ENCODE data around the gene CWC27. TPM values are rescaled to one million over a fixed set of nuclear protein-coding genes. Genes with fewer than 3 reads are reported as not detected.

The CWC27 gene
- total RNA-seq, 1 donor from 2014 or later = 27.6 TPM

GRCh38 chr5:65014769-65015168 lies 246.0 kb downstream of the CWC27 start:
- intact Hi-C loops (cut with DNase I) = no loop called here
- ATAC-seq = no peak
- no peak for DNase-seq (ENCODE audit: low spot score)

DNA sequence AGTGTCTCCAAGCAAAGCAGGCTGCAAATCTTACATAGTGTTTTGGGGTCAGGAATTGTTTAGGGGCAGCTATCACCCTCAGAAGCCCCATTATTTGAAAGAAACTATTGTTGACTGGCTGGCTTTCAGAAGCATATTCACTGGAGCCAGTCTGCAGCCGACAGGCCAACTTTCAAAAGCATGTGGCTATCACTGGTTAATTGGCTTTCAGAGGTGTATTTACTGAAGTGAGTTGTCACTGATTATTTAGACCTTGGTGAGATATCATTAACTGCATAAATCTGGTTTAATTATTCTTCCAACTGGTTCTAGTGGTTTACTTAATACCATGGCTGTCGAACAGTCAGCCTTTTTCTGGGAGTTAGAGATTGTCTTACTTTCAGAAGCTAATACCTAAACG lies 247.0 kb downstream of the CWC27 start:
- intact Hi-C loops (cut with DNase I) = no loop called here
- DNase-seq (ENCODE audit: low spot score) (no peak), ATAC-seq (no peak)

DNA sequence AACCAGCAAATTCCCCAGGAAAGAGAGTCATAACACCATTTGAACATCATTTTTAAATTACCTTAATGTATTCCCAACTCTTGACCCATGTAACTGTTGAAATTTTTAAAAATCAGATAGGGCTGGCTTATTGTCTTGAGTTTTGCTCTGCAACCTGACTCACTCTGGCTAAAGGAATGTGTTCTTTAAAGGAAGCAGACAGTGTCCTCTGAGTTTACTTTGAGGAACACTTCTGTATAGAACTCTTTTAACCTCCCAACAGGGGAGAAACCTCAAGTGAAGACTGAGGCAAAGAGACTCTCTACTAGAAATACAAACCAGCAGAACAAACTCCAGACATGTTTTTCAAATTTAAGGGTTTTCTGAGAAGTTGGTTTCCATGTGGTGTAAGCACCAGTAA lies 248.9 kb downstream of the CWC27 start:
- no peak for ATAC-seq
- no peak for DNase-seq (ENCODE audit: low spot score)
- intact Hi-C loops (cut with DNase I) = no loop called here

GRCh38 chr5:65018763-65019162 lies 250.0 kb downstream of the CWC27 start:
- ATAC-seq (no peak), DNase-seq (ENCODE audit: low spot score) (no peak)
- intact Hi-C loops (cut with DNase I) = no loop called here

DNA sequence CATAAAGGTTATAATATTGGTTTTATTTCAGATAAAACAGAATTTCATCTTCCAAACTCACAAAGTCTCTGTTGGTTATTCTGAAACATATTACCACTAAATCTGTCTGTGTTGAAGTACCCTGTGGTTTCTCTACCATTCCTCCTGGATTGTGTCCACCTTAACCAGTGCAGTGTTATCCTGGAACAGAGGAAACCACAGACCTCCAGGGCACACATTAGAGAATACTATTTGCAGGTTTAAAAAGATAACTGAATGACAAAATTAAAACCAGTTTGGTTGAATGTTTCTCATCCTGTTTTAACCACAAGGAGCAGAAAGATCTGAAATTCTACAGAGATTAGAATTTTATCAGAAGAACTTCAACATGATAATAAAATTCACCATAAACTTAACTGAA lies 251.8 kb downstream of the CWC27 start:
- DNase-seq (ENCODE audit: low spot score) (no peak), ATAC-seq (no peak)
- intact Hi-C loops (cut with DNase I) = no loop called here

DNA sequence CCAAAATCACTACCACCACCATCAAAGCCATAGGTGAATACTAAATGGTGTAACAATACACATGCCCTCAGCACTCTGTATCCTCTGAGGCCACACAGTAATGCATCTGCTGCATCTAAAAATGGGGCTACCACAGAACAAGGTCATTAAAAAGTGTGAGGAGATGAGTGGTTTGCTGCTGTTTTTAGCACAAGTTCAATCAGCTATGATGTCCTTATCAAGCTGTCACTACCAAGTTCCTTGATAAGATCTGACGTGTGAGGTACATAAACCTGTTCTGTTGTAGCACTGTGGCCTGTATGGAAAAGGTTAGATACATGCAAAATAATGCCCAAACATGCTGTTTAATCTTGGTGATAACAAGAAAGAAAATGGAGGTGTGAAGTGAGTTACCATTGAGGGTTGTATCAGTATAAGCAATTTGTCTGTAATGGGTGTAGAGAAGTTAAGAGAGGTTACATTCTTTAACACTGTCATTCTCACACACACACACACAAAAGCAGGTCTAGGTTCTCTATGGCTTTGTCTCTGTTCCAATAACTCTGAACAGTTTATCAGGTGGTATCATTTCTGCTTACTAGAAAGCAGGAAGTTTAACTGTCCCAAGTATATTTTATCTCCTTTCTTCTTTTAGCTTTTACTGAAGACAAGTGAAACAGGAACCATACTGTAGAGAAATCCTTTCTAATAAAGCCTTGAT lies 252.9 kb downstream of the CWC27 start:
- ATAC-seq (no peak), DNase-seq (ENCODE audit: low spot score) (no peak)
- intact Hi-C loops (cut with DNase I) = no loop called here

GRCh38 chr5:65022932-65023331 lies 254.2 kb downstream of the CWC27 start:
- DNase-seq (ENCODE audit: low spot score) = no peak
- no peak for ATAC-seq
- intact Hi-C loops (cut with DNase I) = no loop called here

DNA sequence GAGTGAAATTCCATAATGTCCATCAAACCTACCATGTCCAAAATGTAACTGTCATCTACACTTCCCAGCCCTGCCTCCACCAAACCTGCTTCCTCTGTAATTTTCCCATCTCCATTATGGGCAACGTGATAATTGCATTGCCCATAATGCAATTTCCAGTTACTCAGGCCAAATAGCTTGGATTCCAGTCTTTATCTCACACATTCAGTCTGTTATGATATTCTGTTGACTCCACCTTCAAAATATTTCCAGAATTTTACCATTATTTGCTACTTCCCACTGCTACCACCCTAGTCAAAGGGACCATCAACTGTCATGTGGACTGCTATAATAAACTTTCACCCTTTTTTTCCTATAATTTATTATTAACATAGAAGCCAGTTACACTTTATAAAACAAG lies 256.0 kb downstream of the CWC27 start:
- intact Hi-C loops (cut with DNase I) = no loop called here
- DNase-seq (ENCODE audit: low spot score) (no peak), ATAC-seq (no peak)

GRCh38 chr5:65026816-65027548 lies 258.3 kb downstream of the CWC27 start:
- intact Hi-C loops (cut with DNase I) = no loop called here
- no peak for ATAC-seq

GRCh38 chr5:65029178-65029577 lies 260.4 kb downstream of the CWC27 start:
- intact Hi-C loops (cut with DNase I) = no loop called here
- no peak for DNase-seq (ENCODE audit: low spot score)
- no peak for ATAC-seq

More at GRCh38 chr5:65026816-65027548, 258.3 kb downstream of the CWC27 start:
- DNase-seq (ENCODE audit: low spot score) = no peak

- intact Hi-C loops (cut with DNase I) = no loop called here
- ATAC-seq (no peak), DNase-seq (ENCODE audit: low spot score) (no peak)
Measured at GRCh38 chr5:65030056-65030455, 261.3 kb downstream of the CWC27 start.

DNA sequence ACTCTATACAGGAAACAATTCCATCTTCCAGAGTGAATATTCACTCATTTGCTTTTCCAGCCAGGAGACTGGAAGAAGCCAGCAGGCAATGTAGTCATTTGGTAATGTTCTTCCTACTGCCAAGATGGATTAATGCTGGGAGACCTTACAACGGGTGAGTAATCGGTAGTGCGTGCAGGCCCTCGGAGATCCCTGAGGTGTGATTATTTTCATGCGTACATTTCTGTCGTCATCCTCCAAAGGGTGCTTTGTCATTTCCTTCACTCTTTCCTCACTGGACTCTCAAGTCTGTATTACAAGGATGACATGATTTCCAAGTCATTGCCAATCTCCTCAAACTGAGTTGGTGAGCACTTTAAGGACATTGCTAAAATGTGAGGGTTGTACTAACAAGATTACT lies 263.5 kb downstream of the CWC27 start:
- intact Hi-C loops (cut with DNase I) = no loop called here
- DNase-seq (ENCODE audit: low spot score) (no peak), ATAC-seq (no peak)

DNA sequence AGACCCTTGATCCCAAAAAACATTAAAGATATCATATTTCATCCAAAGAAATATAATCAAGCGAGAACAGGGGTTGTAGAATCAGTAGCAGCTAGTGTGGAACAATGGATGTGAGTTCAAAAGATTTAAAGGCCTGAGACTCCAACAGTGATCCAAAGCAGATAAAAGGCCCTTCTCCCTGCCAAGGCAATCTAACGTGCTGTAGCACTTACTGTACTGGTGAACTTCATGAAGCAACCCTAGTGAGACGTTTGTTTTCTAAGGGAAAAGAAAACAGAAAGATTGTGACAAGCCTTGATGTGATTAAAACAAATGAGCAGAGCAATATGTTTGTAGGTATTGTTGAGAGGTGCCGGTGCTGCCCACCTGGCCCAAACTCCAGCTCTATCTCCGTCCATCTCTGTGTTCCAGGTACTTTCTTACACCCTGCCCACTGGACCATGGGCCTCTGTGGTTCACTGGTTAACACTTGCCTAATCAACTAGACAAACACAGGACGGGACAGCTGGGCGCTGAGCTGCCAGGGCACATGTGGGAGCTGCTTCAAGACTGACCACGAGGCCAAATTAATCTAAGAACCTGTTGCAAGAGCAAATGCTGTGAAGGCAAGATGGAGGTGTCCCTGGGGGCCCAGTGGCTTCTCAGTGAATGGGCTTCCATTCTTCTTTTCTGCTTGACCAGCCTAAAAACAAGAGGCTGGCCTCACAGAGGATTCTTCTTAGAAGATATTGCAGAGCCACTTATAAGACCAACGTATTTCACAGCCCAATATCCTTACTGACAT lies 265.5 kb downstream of the CWC27 start:
- DNase-seq (ENCODE audit: low spot score) = no peak
- no peak for ATAC-seq
- intact Hi-C loops (cut with DNase I) = no loop called here

GRCh38 chr5:65034813-65035209 lies 266.1 kb downstream of the CWC27 start:
- ATAC-seq (peak; percentile 3), DNase-seq (ENCODE audit: low spot score) (no peak)
- intact Hi-C loops (cut with DNase I) = no loop called here

GRCh38 chr5:65035211-65036206 lies 266.8 kb downstream of the CWC27 start:
- intact Hi-C loops (cut with DNase I) = no loop called here
- ATAC-seq (peak; percentile 97), DNase-seq (ENCODE audit: low spot score) (peak; percentile 93)

GRCh38 chr5:65037831-65038815 lies 269.4 kb downstream of the CWC27 start:
- intact Hi-C loops (cut with DNase I) = no loop called here
- ATAC-seq (no peak), DNase-seq (ENCODE audit: low spot score) (no peak)

DNA sequence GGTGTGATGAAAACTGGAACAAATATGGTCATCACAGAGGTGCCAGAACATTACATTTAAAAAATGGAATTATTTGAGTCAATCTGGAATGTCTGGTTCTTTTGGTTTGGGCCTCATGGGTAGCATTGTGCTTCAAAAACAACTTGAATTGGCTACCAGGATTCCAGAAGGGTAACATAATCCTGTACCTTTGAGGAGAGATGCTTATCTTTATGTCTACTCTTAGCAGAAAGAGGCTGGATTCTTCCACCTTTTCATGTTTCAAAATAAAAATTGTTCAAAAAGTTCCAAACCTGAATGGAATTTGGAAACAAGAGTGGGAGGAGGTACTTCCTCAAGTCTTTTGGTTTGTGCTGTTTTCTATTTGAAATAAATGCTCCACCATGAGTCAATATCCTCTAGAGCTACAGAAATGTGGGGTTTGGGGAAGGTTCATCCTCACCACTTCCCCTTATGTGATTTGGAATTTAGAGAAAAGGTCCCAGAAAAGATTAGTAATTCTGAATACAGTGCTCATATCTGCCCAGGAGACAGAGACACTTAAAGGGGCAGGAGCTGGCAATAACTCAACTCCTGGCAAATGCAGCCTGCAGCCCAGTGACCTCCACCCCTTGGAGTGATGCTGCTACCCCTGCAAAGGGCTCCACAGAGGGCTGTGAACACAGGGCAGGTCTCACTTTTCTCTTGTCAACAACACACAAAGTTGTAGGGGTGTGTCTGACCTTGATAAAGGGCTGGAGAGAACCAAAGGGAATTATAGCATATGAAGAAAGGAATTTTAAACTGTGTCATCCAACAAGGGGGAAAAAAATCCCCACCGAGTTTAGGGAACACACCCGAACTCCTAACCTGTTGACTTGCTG lies 272.8 kb downstream of the CWC27 start:
- ATAC-seq = no peak
- DNase-seq (ENCODE audit: low spot score) = no peak
- intact Hi-C loops (cut with DNase I) = no loop called here
